Keratinocyte (primary cell): ENCODE data around the gene RIPOR2.

ENCODE experiments used
- EZH2 ChIP-seq: IDR thresholded peaks from one replicate; pipeline ENCODE4 v1.6.1; 2012; ENCODE audit warnings: inconsistent platforms, mild to moderate bottlenecking, low read length, moderate library complexity
- TF ChIP-seq, protein P1 (sequence below), 3 experiments: IDR thresholded peaks in 1 of 3; conservative IDR thresholded peaks in 1 of 3; optimal IDR thresholded peaks in 1 of 3; 2 replicates in 2 of 3; 3 replicates in 1 of 3; pipeline versions ENCODE3 to v1.5.1; 2011; ENCODE audit warnings: low read length in 3 of 3, mild to moderate bottlenecking in 3 of 3, moderate library complexity in 2 of 3, control low read depth in 1 of 3, inconsistent platforms in 1 of 3; ENCODE audit not compliant: insufficient read depth in 2 of 3; ENCODE audit errors: extremely low read depth in 1 of 3

DNA sequence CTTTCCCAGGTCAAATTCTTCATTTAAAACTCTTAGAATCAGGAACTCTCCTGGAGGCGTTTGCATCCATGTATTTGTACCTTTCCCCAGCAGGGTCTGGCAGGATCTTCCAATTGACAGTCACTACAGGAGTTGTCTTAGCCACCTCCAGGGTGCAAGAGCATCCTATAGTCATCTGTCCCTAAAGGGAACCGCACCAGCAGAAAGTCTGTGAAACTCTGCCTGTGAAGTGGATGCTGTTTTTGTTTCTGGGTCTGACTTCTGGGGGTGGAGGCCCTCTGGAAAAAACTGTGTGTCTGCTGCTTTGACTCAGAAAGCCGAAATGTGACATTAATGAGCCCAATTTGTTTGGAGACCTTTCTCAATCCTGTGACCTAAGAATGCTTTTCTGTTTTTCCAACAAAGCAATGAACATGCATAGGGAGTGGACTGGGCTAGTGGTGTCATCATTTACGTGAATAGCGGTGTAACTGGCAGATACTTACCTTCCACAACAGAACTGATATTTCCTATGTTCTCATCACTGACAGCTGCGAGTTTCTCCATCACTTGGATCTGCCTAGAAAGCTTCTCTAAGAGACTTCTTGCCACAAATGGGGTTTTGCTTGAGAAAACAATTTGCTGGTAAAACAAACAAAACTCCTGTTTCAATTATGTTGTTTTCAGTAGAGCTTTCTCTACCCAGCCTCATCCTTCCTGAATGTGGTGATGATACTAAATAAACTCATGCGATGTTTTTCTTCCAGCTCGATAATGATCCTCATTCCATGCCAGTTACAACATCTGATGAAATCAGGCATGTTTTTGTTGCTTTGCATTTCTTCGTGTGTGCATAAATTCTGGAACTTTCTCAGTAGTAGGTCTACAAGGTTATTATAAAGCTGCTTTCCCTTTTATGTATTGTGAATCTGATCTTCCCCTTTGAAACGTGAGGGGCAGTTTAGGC is 103.7 kb downstream of the RIPOR2 start:
- no peak for TF ChIP-seq EZH2
- TF ChIP-seq, protein P1, sequence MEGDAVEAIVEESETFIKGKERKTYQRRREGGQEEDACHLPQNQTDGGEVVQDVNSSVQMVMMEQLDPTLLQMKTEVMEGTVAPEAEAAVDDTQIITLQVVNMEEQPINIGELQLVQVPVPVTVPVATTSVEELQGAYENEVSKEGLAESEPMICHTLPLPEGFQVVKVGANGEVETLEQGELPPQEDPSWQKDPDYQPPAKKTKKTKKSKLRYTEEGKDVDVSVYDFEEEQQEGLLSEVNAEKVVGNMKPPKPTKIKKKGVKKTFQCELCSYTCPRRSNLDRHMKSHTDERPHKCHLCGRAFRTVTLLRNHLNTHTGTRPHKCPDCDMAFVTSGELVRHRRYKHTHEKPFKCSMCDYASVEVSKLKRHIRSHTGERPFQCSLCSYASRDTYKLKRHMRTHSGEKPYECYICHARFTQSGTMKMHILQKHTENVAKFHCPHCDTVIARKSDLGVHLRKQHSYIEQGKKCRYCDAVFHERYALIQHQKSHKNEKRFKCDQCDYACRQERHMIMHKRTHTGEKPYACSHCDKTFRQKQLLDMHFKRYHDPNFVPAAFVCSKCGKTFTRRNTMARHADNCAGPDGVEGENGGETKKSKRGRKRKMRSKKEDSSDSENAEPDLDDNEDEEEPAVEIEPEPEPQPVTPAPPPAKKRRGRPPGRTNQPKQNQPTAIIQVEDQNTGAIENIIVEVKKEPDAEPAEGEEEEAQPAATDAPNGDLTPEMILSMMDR (optimal IDR thresholded peaks at IDR 0.05 in 1 of 3, IDR thresholded peaks at IDR 0.05 in 1 of 3, conservative IDR thresholded peaks at IDR 0.05 in 1 of 3; ENCODE audit: extremely low read depth in 1 of 3, insufficient read depth in 2 of 3, low read length in 3 of 3), result no peak
